Omental fat pad (tissue), 4 donors: ENCODE data around the gene AFG1L. TPM values are rescaled to one million over a fixed set of nuclear protein-coding genes. Genes with fewer than 3 reads are reported as not detected.
"Not testable (repeated sequence)": the region's sequence is repeated elsewhere in the genome, so short reads cannot be mapped to it uniquely, and the experiment has no call there.

Source experiments
- ATAC-seq: fragments of 150-250 bp; one replicate; pipeline ENCODE4 v1.9.1; 2016; ENCODE audit warnings: mild to moderate bottlenecking, moderate library complexity; ENCODE audit not compliant: low FRiP score
- DNase-seq: peaks from one replicate; pipeline ENCODE4 v3.0.0-alpha.2; 2019; ENCODE audit warnings: low spot score
- CTCF ChIP-seq, 3 donors: fragments of 450-650 bp; IDR thresholded peaks; one replicate each; pipeline ENCODE4 v1.5.1; 2016 to 2017; ENCODE audit warnings: antibody characterized with exemption in 3 of 3, mild to moderate bottlenecking in 3 of 3, moderate library complexity in 2 of 3
- total RNA-seq, 4 donors: library from RNA; depleted of rRNA; stranded (reverse); fragments of >200 nt; gene quantifications; one replicate each; pipeline ENCODE4 v1.1.0, GENCODE V29; 2016

AFG1L gene
- total RNA-seq, 4 donors from 2014 or later: 1.8 to 4.3 (median 2.6) TPM

GRCh38 chr6:108380876-108381275 lies 86.0 kb downstream of the AFG1L start:
- DNase-seq (no peak), ATAC-seq (no peak)
- no peak for TF ChIP-seq CTCF (IDR thresholded peaks at IDR 0.05)

- no peak for DNase-seq
- TF ChIP-seq CTCF (IDR thresholded peaks at IDR 0.05): no peak
- no peak for ATAC-seq
Observed at GRCh38 chr6:108383981-108384380, 89.1 kb downstream of the AFG1L start.

- DNase-seq, ATAC-seq: not testable (repeated sequence)
Observed at GRCh38 chr6:108389190-108389589, 94.3 kb downstream of the AFG1L start.

- DNase-seq (no peak), ATAC-seq (no peak)
- TF ChIP-seq CTCF (IDR thresholded peaks at IDR 0.05): no peak
Observed at GRCh38 chr6:108395297-108395696, 100.4 kb downstream of the AFG1L start.

GRCh38 chr6:108403236-108403635 lies 108.4 kb downstream of the AFG1L start:
- ATAC-seq (no peak), DNase-seq (no peak)
- no peak for TF ChIP-seq CTCF (IDR thresholded peaks at IDR 0.05)

GRCh38 chr6:108406943-108407342 lies 112.1 kb downstream of the AFG1L start:
- no peak for TF ChIP-seq CTCF (IDR thresholded peaks at IDR 0.05)
- ATAC-seq (no peak), DNase-seq (no peak)

- ATAC-seq (no peak), DNase-seq (no peak)
- no peak for TF ChIP-seq CTCF (IDR thresholded peaks at IDR 0.05)
Observed at GRCh38 chr6:108407904-108408827, 113.3 kb downstream of the AFG1L start.
